H1 (cell line): ENCODE data around the gene SAMD7. TPM values are rescaled to one million over a fixed set of nuclear protein-coding genes. Genes with fewer than 3 reads are reported as not detected.

Experiments
- CTCF ChIA-PET: fragments of 300-600 bp; sonication (Branson Sonifier 250); formaldehyde crosslinking; loops from one replicate; lab custom pipeline; 2021; ENCODE audit not compliant: partially characterized antibody; lab: Charles Lee
- POLR2A ChIA-PET: fragments of 300-600 bp; sonication (Branson Sonifier 250); formaldehyde crosslinking; loops from one replicate; lab custom pipeline; 2021; ENCODE audit warnings: inconsistent platforms; ENCODE audit not compliant: partially characterized antibody; lab: Charles Lee
- DNase-seq, 2 experiments: peaks; one replicate each; pipeline versions ENCODE4 v3.0.0 to v3.0.0-alpha.2; 2010 to 2022; ENCODE audit warnings: low spot score in 2 of 2, low read depth in 1 of 2, mixed read lengths in 1 of 2
- FAIRE-seq: peaks from 2 replicates; lab custom pipeline; 2011; peaks lifted over from hg19 to GRCh38; lab: Jason Lieb, UNC
- H2AFZ ChIP-seq: 2 replicates; pipeline ENCODE4 v1.8.1; 2012; ENCODE audit warnings: low read length, inconsistent platforms
- H2AK5ac ChIP-seq: 2 replicates; pipeline ENCODE4 v1.6.1; 2013; ENCODE audit warnings: low read depth, low read length
- H2BK120ac ChIP-seq: replicated peaks from 2 replicates; pipeline ENCODE3; 2013; ENCODE audit warnings: low read depth, low read length, inconsistent platforms
- H2BK12ac ChIP-seq: 2 replicates; pipeline ENCODE4 v1.6.1; 2013; ENCODE audit warnings: low read depth, low read length
- H2BK15ac ChIP-seq: 2 replicates; pipeline ENCODE4 v1.6.1; 2013; ENCODE audit warnings: low read length
- H2BK20ac ChIP-seq: 2 replicates; pipeline ENCODE4 v1.6.1; 2013; ENCODE audit warnings: low read length
- H2BK5ac ChIP-seq: 2 replicates; pipeline ENCODE4 v1.6.1; 2013; ENCODE audit warnings: low read depth, low read length
- H3K14ac ChIP-seq: 2 replicates; pipeline ENCODE4 v1.6.1; 2013; ENCODE audit warnings: inconsistent platforms; ENCODE audit not compliant: insufficient read length
- H3K18ac ChIP-seq: 2 replicates; pipeline ENCODE4 v1.6.1; 2013; ENCODE audit warnings: low read length; ENCODE audit errors: extremely low read depth
- H3K23ac ChIP-seq: 2 replicates; pipeline ENCODE4 v1.6.1; 2013; ENCODE audit warnings: inconsistent platforms; ENCODE audit not compliant: insufficient read length
- H3K23me2 ChIP-seq: 2 replicates; pipeline ENCODE4 v1.6.1; 2013; ENCODE audit warnings: low read depth, low read length
- H3K27ac ChIP-seq: 2 replicates; pipeline ENCODE4 v1.6.1; 2011; ENCODE audit warnings: low read depth, low read length, inconsistent platforms
- H3K27me3 ChIP-seq, 4 experiments: replicated peaks in 1 of 4; 1 replicate in 1 of 4; 2 replicates in 3 of 4; pipeline versions ENCODE4 v1.6.1 to v1.8.1; 2011 to 2013; ENCODE audit warnings: low read length in 3 of 4, mild to moderate bottlenecking in 3 of 4, inconsistent platforms in 2 of 4, mixed read lengths in 2 of 4, moderate library complexity in 1 of 4; ENCODE audit not compliant: control insufficient read depth in 3 of 4, insufficient read depth in 3 of 4; ENCODE audit errors: extremely low read depth in 1 of 4
- H3K36me3 ChIP-seq, 4 experiments: 2 replicates each; pipeline versions ENCODE4 v1.6.1 to v1.8.1; 2011 to 2013; ENCODE audit warnings: mild to moderate bottlenecking in 4 of 4, low read length in 3 of 4, moderate library complexity in 2 of 4, control low read depth in 1 of 4, inconsistent platforms in 1 of 4; ENCODE audit not compliant: insufficient read depth in 4 of 4, control insufficient read depth in 2 of 4
- H3K4ac ChIP-seq: replicated peaks from 2 replicates; pipeline ENCODE3; 2013; ENCODE audit warnings: low read length, low read depth, mixed read lengths, inconsistent platforms; ENCODE audit not compliant: insufficient read length
- H3K4me1 ChIP-seq, 4 experiments: replicated peaks in 1 of 4; 1 replicate in 1 of 4; 2 replicates in 3 of 4; pipeline versions ENCODE4 v1.6.1 to v1.8.1; 2011 to 2013; ENCODE audit warnings: low read length in 3 of 4, inconsistent platforms in 2 of 4, mixed read lengths in 1 of 4; ENCODE audit not compliant: insufficient read depth in 4 of 4, control insufficient read depth in 3 of 4
- H3K4me2 ChIP-seq, 2 experiments: 2 replicates each; pipeline versions ENCODE4 v1.6.1 to v1.8.1; 2011 to 2013; ENCODE audit warnings: low read depth in 2 of 2, low read length in 2 of 2, control low read depth in 1 of 2, inconsistent platforms in 1 of 2, mild to moderate bottlenecking in 1 of 2; ENCODE audit not compliant: insufficient read depth in 1 of 2
- H3K4me3 ChIP-seq, 4 experiments: fragments of 200-600, 300-600 bp in 1 of 4; sonication (generic), shearing (Covaris generic), sonication (Bioruptor Twin) in 1 of 4; 2 replicates each; pipeline versions ENCODE4 v1.5.1 to v1.8.1; 2011 to 2016; ENCODE audit warnings: low read length in 4 of 4, low read depth in 3 of 4, control low read depth in 2 of 4, inconsistent platforms in 2 of 4, mild to moderate bottlenecking in 2 of 4, mixed read lengths in 1 of 4, moderate library complexity in 1 of 4; ENCODE audit not compliant: insufficient read depth in 2 of 4; ENCODE audit errors: extremely low read depth in 1 of 4
- H3K56ac ChIP-seq: replicated peaks from 2 replicates; pipeline ENCODE3; 2013; ENCODE audit warnings: low read depth, mild to moderate bottlenecking, mixed read lengths, low read length, inconsistent platforms; ENCODE audit not compliant: insufficient read length
- H3K79me1 ChIP-seq: 2 replicates; pipeline ENCODE4 v1.6.1; 2013; ENCODE audit warnings: low read depth, low read length, control low read depth
- H3K79me2 ChIP-seq, 2 experiments: 2 replicates each; pipeline versions ENCODE4 v1.6.1 to v1.8.1; 2012 to 2013; ENCODE audit warnings: low read length in 2 of 2, mild to moderate bottlenecking in 2 of 2, inconsistent platforms in 1 of 2; ENCODE audit not compliant: insufficient read depth in 2 of 2, control insufficient read depth in 1 of 2
- H3K9ac ChIP-seq, 4 experiments: replicated peaks in 1 of 4; 1 replicate in 1 of 4; 2 replicates in 3 of 4; pipeline versions ENCODE4 v1.6.1 to v1.8.1; 2011 to 2013; ENCODE audit warnings: low read depth in 3 of 4, low read length in 3 of 4, control low read depth in 2 of 4, mild to moderate bottlenecking in 2 of 4, moderate library complexity in 2 of 4, inconsistent platforms in 1 of 4; ENCODE audit errors: extremely low read depth in 1 of 4
- H3K9me3 ChIP-seq, 2 experiments: 2 replicates each; pipeline versions ENCODE4 v1.6.1 to v1.8.1; 2012 to 2013; ENCODE audit warnings: mild to moderate bottlenecking in 2 of 2, moderate library complexity in 2 of 2, control low read depth in 1 of 2, inconsistent platforms in 1 of 2, low read depth in 1 of 2, low read length in 1 of 2, mixed read lengths in 1 of 2; ENCODE audit not compliant: insufficient read depth in 2 of 2
- H4K20me1 ChIP-seq, 2 experiments: replicated peaks in 1 of 2; 2 replicates each; pipeline versions ENCODE3 to v1.8.1; 2011 to 2013; ENCODE audit warnings: inconsistent platforms in 2 of 2, low read length in 2 of 2, mild to moderate bottlenecking in 1 of 2; ENCODE audit not compliant: insufficient read depth in 2 of 2, control insufficient read depth in 1 of 2
- H4K5ac ChIP-seq: 2 replicates; pipeline ENCODE4 v1.6.1; 2013; ENCODE audit warnings: low read length, low read depth, mixed read lengths, inconsistent platforms; ENCODE audit not compliant: insufficient read length
- H4K8ac ChIP-seq: 2 replicates; pipeline ENCODE4 v1.8.0; 2013; ENCODE audit warnings: mild to moderate bottlenecking, moderate library complexity, low read length, inconsistent platforms; ENCODE audit not compliant: insufficient read depth; ENCODE audit errors: extremely low read depth
- H4K91ac ChIP-seq: replicated peaks from 2 replicates; pipeline ENCODE3; 2013; ENCODE audit warnings: low read length, mixed read lengths, inconsistent platforms; ENCODE audit not compliant: insufficient read length
- FOSL1 ChIP-seq: IDR thresholded peaks from 2 replicates; pipeline ENCODE4 v1.6.1; 2011; ENCODE audit warnings: mild to moderate bottlenecking, low read depth, low read length, moderate library complexity; ENCODE audit not compliant: insufficient read depth
- HDAC2 ChIP-seq, 2 experiments: fragments of 300-600 bp in 1 of 2; sonication (generic) in 1 of 2; IDR thresholded peaks; 2 replicates each; pipeline ENCODE4 v1.6.1; 2011 to 2012; ENCODE audit warnings: low read depth in 2 of 2, low read length in 2 of 2, mild to moderate bottlenecking in 2 of 2, moderate library complexity in 2 of 2, borderline replicate concordance in 1 of 2, inconsistent platforms in 1 of 2
- MAX ChIP-seq: IDR thresholded peaks from 2 replicates; pipeline ENCODE4 v1.6.1; 2012; ENCODE audit warnings: inconsistent platforms
- RNF2 ChIP-seq: fragments of 200-900, 300-1000 bp; sonication (generic); IDR thresholded peaks from 2 replicates; pipeline ENCODE4 v1.7.1; 2016; ENCODE audit warnings: borderline replicate concordance, low read depth, mild to moderate bottlenecking, antibody characterized with exemption, low read length; ENCODE audit not compliant: poor library complexity, severe bottlenecking; ENCODE audit errors: missing control alignments
- WGBS, 2 experiments: shearing (Covaris generic) in 1 of 2; methylation state at CpG; one replicate each; pipeline versions ENCODE4 v1.1.6 to v1.1.7; 2013 to 2015; ENCODE audit warnings: low lambda C conversion rate in 2 of 2, mixed read lengths in 2 of 2, inconsistent platforms in 1 of 2, low coverage in 1 of 2, missing lambda C conversion rate in 1 of 2; ENCODE audit not compliant: insufficient replicate concordance in 2 of 2, insufficient coverage in 1 of 2, insufficient read length in 1 of 2; ENCODE audit errors: extremely low coverage in 1 of 2, missing lambda C conversion rate in 1 of 2; 5-methylcytosine and 5-hydroxymethylcytosine counted together
- polyA plus RNA-seq, 7 experiments: library from polyadenylated mRNA; depleted of rRNA in 3 of 7; stranded (reverse) in 5 of 7; unstranded in 2 of 7; fragments of >200 nt in 5 of 7; fragments of 200-250 nt in 2 of 7; gene quantifications; 1 replicate in 5 of 7; 2 replicates in 1 of 7; 4 replicates in 1 of 7; pipeline versions ENCODE4 v1.2.1 to v1.2.3, GENCODE V29; 2011 to 2013; ENCODE audit warnings: missing spikeins in 2 of 7, mixed read lengths in 2 of 7
- total RNA-seq: library from RNA; stranded (reverse); fragmentation: NEBNext Ultra II Directional; extraction: Animal tissue kit (Norgen Biotek cat#: 25700); gene quantifications from 2 replicates; pipeline ENCODE4 v1.2.1, GENCODE V29; 2021

Gene SAMD7
- total and polyA plus RNA-seq, 2 of the 8 experiments (the other 6 are each of a cell fraction or from before 2014, with no cell fraction given): not detected

- Histone ChIP-seq H3K56ac (no peak overlapping the region), H2AK5ac (no peak overlapping the region), H2BK5ac (no peak overlapping the region), H4K8ac (no peak overlapping the region), H3K14ac (no peak overlapping the region), H4K5ac (no peak overlapping the region), H3K4me1 (no peaks in the 10 kb centered on the region), H3K4ac (no peak overlapping the region), H3K18ac (no peak overlapping the region), H3K4me2 (no peak overlapping the region), H3K27ac (no peak overlapping the region), H2AFZ (no peak overlapping the region), H3K23ac (no peak overlapping the region), H3K9me3 (no peaks in the 10 kb centered on the region; a peak in 1 of 4 replicates), H2BK120ac (no peak overlapping the region), H3K36me3 (no peaks in the 10 kb centered on the region), H2BK15ac (no peak overlapping the region), H3K79me2 (no peaks in the 10 kb centered on the region), H3K4me3 (no peak overlapping the region), H3K9ac (no peak overlapping the region), H2BK12ac (no peak overlapping the region), H2BK20ac (no peak overlapping the region), H3K79me1 (no peaks in the 10 kb centered on the region), H3K27me3 (peaks cover 0 to 1% (median 0%) of the 10 kb centered on the region in 4 experiments; a peak in 1 of 7 replicates)
- DNase-seq (no peak), FAIRE-seq (no peak)
- 86% methylated on average over 2 of the region's 2 CpGs; no CpG with 5 or more reads in 1 of the 2 experiments for WGBS, 2 experiments
- CTCF ChIA-PET: no interaction called here
- POLR2A ChIA-PET: no interaction called here
- TF ChIP-seq FOSL1 (no peak), HDAC2 (IDR thresholded peaks at IDR 0.05; ENCODE audit: borderline replicate concordance in 1 of 2, low read depth in 2 of 2, low read length in 2 of 2) (no peak), MAX (no peak), RNF2 (no peak)
- TF ChIP-seq, all 59 proteins: peak for 0
- no peak overlapping the region for H4K91ac ChIP-seq
- H3K23me2 ChIP-seq: no peaks in the 10 kb centered on the region; the same call in 1 of the 2 replicates
- no peaks in the 10 kb centered on the region for H4K20me1 ChIP-seq
Observed at GRCh38 chr3:169914321-169914720, 2.9 kb downstream of the SAMD7 start.
